Posterior cingulate gyrus (tissue), 11 donors: ENCODE data around the gene HSPA1A.

ENCODE experiments used
- DNase-seq, 10 donors: peaks; one replicate each; pipeline versions ENCODE4 v3.0.0 to v3.0.0-alpha.2; 2020 to 2021; ENCODE audit warnings: mixed read lengths in 3 of 10
- intact Hi-C: fragments of 100-400 bp; cut with DNase I; formaldehyde crosslinking; loops from one replicate; pipeline ENCODE4 v1.15.1; 2023

HSPA1A gene

GRCh38 chr6:31780507-31781243 lies 34.7 kb upstream of the HSPA1A start:
- intact Hi-C loops, result no loop called here
- peak in 2 of 10 donors; percentile 67 to 76 for DNase-seq

GRCh38 chr6:31781244-31782125 lies 33.9 kb upstream of the HSPA1A start:
- intact Hi-C loops, result no loop called here
- DNase-seq, result peak in 2 of 10 donors; percentile 57 to 64

- intact Hi-C loops, result no loop called here
- peak in 3 of 10 donors; percentile 55 to 73 (median 55) for DNase-seq
These were observed 33.1 kb upstream of the HSPA1A start for GRCh38 chr6:31782126-31782855.

GRCh38 chr6:31784098-31784925 lies 31.0 kb upstream of the HSPA1A start:
- intact Hi-C loops, result no loop called here
- peak in 2 of 10 donors; percentile 59 to 78 for DNase-seq

GRCh38 chr6:31785475-31785874 lies 29.9 kb upstream of the HSPA1A start:
- peak in 2 of 10 donors; percentile 40 to 55 for DNase-seq
- intact Hi-C loops, result no loop called here

- intact Hi-C loops, result loop anchor here (10.0 kb wide), 3 partner anchors 57 to 247 kb away; partner anchors contain the start of genes ABHD16A, ATP6V1G2, CLIC1 and DDX39B
- DNase-seq, result peak in 8 of 10 donors; percentile 23 to 90 (median 54)
These were observed 23.8 kb upstream of the HSPA1A start for GRCh38 chr6:31791324-31792089.

GRCh38 chr6:31792090-31792374 lies 23.3 kb upstream of the HSPA1A start:
- DNase-seq, result no peak
- intact Hi-C loops, result loop anchor here (10.0 kb wide), 3 partner anchors 57 to 247 kb away; partner anchors contain the start of genes ABHD16A, ATP6V1G2, CLIC1 and DDX39B

- intact Hi-C loops, result loop anchor here (10.0 kb wide), 3 partner anchors 58 to 248 kb away; partner anchors contain the start of genes ABHD16A, ATP6V1G2, CLIC1 and DDX39B
- DNase-seq, result peak in 2 of 10 donors; percentile 65 to 67
These were observed 22.6 kb upstream of the HSPA1A start for GRCh38 chr6:31792761-31793171.

- DNase-seq, result peak in 2 of 10 donors; percentile 55 to 60
- intact Hi-C loops, result loop anchor here (10.0 kb wide), 3 partner anchors 59 to 249 kb away; partner anchors contain the start of genes ABHD16A, ATP6V1G2, CLIC1 and DDX39B
These were observed 21.5 kb upstream of the HSPA1A start for GRCh38 chr6:31793927-31794245.

- DNase-seq, result peak in 1 of 10 donors; percentile 1
- intact Hi-C loops, result loop anchor here (10.0 kb wide), 3 partner anchors 60 to 250 kb away; partner anchors contain the start of genes ABHD16A, ATP6V1G2, CLIC1 and DDX39B
These were observed 21.0 kb upstream of the HSPA1A start for GRCh38 chr6:31794294-31794865.

GRCh38 chr6:31794866-31795615 lies 20.3 kb upstream of the HSPA1A start:
- DNase-seq, result peak in 2 of 10 donors; percentile 64 to 74

GRCh38 chr6:31795616-31796298 lies 19.6 kb upstream of the HSPA1A start, which contains the start of gene VARS1:
TSS of gene VARS1 (minus strand) at chr6:31795752. CDS start at chr6:31795217, 535 bp downstream.
- intact Hi-C loops, result loop anchor here (5.0 to 10.0 kb wide), 4 partner anchors 37 to 251 kb away; partner anchors contain the start of genes ABHD16A, ATP6V1G2, CLIC1 and DDX39B
- DNase-seq, result peak; percentile 77 to 98 (median 87)

More at GRCh38 chr6:31794866-31795615, 20.3 kb upstream of the HSPA1A start:
- intact Hi-C loops, result loop anchor here (5.0 to 10.0 kb wide), 4 partner anchors 37 to 250 kb away; partner anchors contain the start of genes ABHD16A, ATP6V1G2, CLIC1 and DDX39B

GRCh38 chr6:31796993-31797385 lies 18.4 kb upstream of the HSPA1A start:
- DNase-seq, result peak in 1 of 10 donors; percentile 3
- intact Hi-C loops, result loop anchor here (5.0 to 10.0 kb wide), 4 partner anchors 35 to 252 kb away; partner anchors contain the start of genes ABHD16A, ATP6V1G2, CLIC1 and DDX39B

GRCh38 chr6:31797588-31797987 lies 17.8 kb upstream of the HSPA1A start:
- peak in 2 of 10 donors; percentile 6 to 15 for DNase-seq
- intact Hi-C loops, result loop anchor here (5.0 to 10.0 kb wide), 4 partner anchors 35 to 253 kb away; partner anchors contain the start of genes ABHD16A, ATP6V1G2, CLIC1 and DDX39B

GRCh38 chr6:31799781-31800180 lies 15.6 kb upstream of the HSPA1A start:
- peak in 2 of 10 donors; percentile 8 to 49 for DNase-seq
- intact Hi-C loops, result loop anchor here (5.0 to 10.0 kb wide), 4 partner anchors 33 to 255 kb away; partner anchors contain the start of genes ABHD16A, ATP6V1G2, CLIC1 and DDX39B
